ENCODE data around the gene TMEM238.
"Not testable (repeated sequence)": the region's sequence is repeated elsewhere in the genome, so short reads cannot be mapped to it uniquely, and the experiment has no call there.

Gene TMEM238

DNA sequence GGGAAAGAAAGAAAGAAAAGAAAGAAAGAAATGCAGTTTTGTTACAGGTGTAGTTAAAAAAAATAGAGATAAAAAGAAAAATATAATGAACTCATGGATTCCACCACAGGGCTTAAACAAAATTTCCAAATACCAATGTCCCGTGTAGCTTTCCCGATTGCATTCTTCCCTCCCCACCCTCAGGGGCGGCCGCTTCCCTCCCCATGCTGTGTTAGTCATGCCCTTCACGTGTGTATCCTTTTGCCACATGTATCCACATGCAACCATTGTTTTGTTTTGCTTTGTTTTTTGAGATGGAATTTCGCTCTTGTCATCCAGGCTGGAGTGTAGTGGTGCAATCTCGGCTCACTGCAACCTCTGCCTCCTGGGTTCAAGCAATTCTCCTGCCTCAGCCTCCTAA, 48.0 kb downstream of the TMEM238 start:
- no peak for DNase-seq

DNA sequence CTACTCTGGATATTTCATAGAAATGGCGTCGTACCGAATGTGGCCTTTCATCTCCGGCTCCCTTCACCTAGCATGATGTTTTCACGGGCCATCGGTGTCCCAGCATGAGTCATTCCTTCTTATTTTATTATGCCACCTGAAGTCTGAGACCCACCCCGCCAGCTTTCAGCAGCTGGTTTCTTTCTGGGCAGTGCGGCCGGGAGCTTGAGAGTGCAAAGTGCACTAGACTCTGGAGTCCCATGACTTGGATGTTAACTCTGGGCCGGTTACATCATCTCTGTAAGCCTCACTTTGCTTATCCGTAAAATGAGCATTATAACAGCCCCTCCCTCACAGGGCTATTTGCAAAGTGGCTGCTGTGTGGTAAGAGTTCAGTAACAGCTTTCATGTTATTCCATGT, 50.2 kb downstream of the TMEM238 start:
- no peak for DNase-seq

DNA sequence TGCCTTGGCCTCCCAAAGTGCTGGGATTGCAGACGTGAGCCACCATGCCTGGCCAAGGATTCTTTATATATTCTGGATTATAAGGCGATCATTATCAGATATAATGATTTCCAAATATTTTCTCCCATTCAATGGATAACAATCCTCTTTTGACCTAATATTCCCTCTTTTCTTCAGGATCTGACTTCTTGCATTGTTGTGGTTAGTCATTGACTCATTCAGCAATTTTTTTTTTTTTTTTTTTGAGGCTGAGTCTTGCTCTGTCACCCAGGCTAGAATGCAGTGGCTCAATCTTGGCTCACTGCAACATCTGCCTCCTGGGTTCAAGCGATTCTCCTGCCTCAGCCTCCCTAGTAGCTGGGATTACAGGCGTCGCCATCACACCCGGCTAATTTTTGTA, 54.3 kb downstream of the TMEM238 start:
- DNase-seq, result not testable (repeated sequence)
